Vagina (tissue), 2 donors: ENCODE data around the gene ST3GAL5.

ENCODE experiments used
- POLR2A ChIP-seq, 2 donors: fragments of 450-650 bp; IDR thresholded peaks; one replicate each; pipeline ENCODE4 v1.6.1; 2017; ENCODE audit warnings: antibody characterized with exemption in 2 of 2, mild to moderate bottlenecking in 2 of 2, moderate library complexity in 2 of 2
- POLR2AphosphoS5 ChIP-seq, 2 donors: sonication (generic); formaldehyde crosslinking; IDR thresholded peaks; one replicate each; pipeline ENCODE4 v1.9.0; 2017; ENCODE audit warnings: antibody characterized with exemption in 2 of 2, mild to moderate bottlenecking in 2 of 2, low read depth in 1 of 2; ENCODE audit not compliant: insufficient read depth in 1 of 2
- TF ChIP-seq, protein P1 (sequence below), 3 experiments: fragments of 450-650 bp in 2 of 3; fragments of 200-600 bp in 1 of 3; sonication (generic) in 1 of 3; IDR thresholded peaks; one replicate each; pipeline ENCODE4 v1.5.1; 2017 to 2019; ENCODE audit warnings: antibody characterized with exemption in 3 of 3, mild to moderate bottlenecking in 2 of 3, moderate library complexity in 2 of 3

DNA sequence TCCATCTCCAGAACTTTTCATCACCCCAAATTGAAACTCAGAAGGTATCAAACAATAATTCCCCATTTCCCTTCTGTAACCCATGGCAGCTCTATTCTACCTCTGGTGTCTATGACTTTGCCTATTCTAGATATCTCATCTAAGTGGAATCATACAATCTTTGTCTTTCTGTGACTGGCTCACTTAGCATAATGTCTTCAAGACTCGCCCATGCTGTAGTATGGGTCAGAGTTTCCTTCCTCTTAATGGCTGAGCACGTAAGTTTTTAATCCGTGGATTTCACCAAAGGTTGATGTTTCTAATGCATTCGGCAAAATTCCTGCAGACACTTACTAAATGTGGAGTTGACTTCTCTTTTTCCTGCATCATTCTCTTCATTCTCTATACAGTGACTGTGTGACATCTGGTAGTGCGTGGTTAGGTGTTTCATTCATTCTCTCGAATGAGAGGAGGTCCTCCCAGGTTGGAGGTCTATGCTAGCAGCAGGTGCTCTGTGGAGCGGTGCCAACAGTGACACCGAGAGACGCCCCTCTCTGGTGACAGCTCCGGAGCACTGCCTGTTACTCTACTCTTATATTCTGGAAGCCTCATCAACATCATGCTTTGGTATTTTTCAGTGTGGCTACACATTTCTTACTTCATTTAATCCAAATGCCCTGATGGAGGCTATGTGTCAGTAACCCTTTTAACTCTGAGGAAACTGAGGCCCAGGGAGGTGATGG is 84.9 kb downstream of the ST3GAL5 start:
- TF ChIP-seq POLR2AphosphoS5 (IDR thresholded peaks at IDR 0.05; ENCODE audit: insufficient read depth in 1 of 2, low read depth in 1 of 2), result no peak
- TF ChIP-seq, protein P1, sequence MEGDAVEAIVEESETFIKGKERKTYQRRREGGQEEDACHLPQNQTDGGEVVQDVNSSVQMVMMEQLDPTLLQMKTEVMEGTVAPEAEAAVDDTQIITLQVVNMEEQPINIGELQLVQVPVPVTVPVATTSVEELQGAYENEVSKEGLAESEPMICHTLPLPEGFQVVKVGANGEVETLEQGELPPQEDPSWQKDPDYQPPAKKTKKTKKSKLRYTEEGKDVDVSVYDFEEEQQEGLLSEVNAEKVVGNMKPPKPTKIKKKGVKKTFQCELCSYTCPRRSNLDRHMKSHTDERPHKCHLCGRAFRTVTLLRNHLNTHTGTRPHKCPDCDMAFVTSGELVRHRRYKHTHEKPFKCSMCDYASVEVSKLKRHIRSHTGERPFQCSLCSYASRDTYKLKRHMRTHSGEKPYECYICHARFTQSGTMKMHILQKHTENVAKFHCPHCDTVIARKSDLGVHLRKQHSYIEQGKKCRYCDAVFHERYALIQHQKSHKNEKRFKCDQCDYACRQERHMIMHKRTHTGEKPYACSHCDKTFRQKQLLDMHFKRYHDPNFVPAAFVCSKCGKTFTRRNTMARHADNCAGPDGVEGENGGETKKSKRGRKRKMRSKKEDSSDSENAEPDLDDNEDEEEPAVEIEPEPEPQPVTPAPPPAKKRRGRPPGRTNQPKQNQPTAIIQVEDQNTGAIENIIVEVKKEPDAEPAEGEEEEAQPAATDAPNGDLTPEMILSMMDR (IDR thresholded peaks at IDR 0.05), result no peak
- TF ChIP-seq POLR2A (IDR thresholded peaks at IDR 0.05), result no peak
